ENCODE measurements around the gene PGA5. TPM values are rescaled to one million over a fixed set of nuclear protein-coding genes. Genes with fewer than 3 reads are reported as not detected.
"Not testable (repeated sequence)": the region's sequence is repeated elsewhere in the genome, so short reads cannot be mapped to it uniquely, and the experiment has no call there.

The PGA5 gene
- total RNA-seq, 4 donors from 2014 or later: not detected

- TF ChIP-seq CTCF (IDR thresholded peaks at IDR 0.05) (no peak), POLR2A (IDR thresholded peaks at IDR 0.05) (no peak)
- H3K36me3 ChIP-seq: no peaks in the 10 kb centered on the region
- H3K27me3 ChIP-seq: no peaks in the 10 kb centered on the region
- H3K4me3 ChIP-seq: no peak overlapping the region
- H3K9me3 ChIP-seq: peaks cover 0 to 4% (median 0%) of the 10 kb centered on the region in 4 donors
- no peak for DNase-seq
- no peaks in the 10 kb centered on the region for H3K4me1 ChIP-seq
- no peak overlapping the region for H3K27ac ChIP-seq
Observed at GRCh38 chr11:61198948-61199523, 41.9 kb upstream of the PGA5 start.

- Histone ChIP-seq H3K9me3 (peaks cover 0 to 4% (median 0%) of the 10 kb centered on the region in 4 donors), H3K27ac (no peak overlapping the region), H3K36me3 (no peaks in the 10 kb centered on the region), H3K4me1 (no peaks in the 10 kb centered on the region), H3K4me3 (no peak overlapping the region), H3K27me3 (no peaks in the 10 kb centered on the region)
- TF ChIP-seq CTCF (IDR thresholded peaks at IDR 0.05) (no peak), POLR2A (IDR thresholded peaks at IDR 0.05) (no peak)
- no peak for DNase-seq
Observed at GRCh38 chr11:61201476-61201875, 39.5 kb upstream of the PGA5 start.

GRCh38 chr11:61202950-61203746, 37.8 kb upstream of the PGA5 start, which contains the start of gene PGA3:
PGA3 (plus strand) TSS chr11:61203515; CDS start chr11:61203565, 50 bp downstream.
- H3K4me1 ChIP-seq, H3K27ac ChIP-seq, DNase-seq, H3K36me3 ChIP-seq, H3K4me3 ChIP-seq, H3K9me3 ChIP-seq, H3K27me3 ChIP-seq: not testable (repeated sequence)

- H3K4me3 ChIP-seq, H3K4me1 ChIP-seq, DNase-seq, H3K36me3 ChIP-seq, H3K9me3 ChIP-seq, H3K27ac ChIP-seq, H3K27me3 ChIP-seq: not testable (repeated sequence)
Observed at GRCh38 chr11:61203873-61204272, 37.1 kb upstream of the PGA5 start.

GRCh38 chr11:61204502-61205059, 36.4 kb upstream of the PGA5 start:
- not testable (repeated sequence) for H3K27me3 ChIP-seq, H3K27ac ChIP-seq, H3K9me3 ChIP-seq, DNase-seq, H3K36me3 ChIP-seq, H3K4me3 ChIP-seq, H3K4me1 ChIP-seq

- not testable (repeated sequence) for DNase-seq, H3K4me1 ChIP-seq, H3K27ac ChIP-seq, H3K27me3 ChIP-seq, H3K36me3 ChIP-seq, H3K4me3 ChIP-seq, H3K9me3 ChIP-seq
Observed at GRCh38 chr11:61207636-61208310, 33.2 kb upstream of the PGA5 start.

- not testable (repeated sequence) for H3K9me3 ChIP-seq, H3K27me3 ChIP-seq, DNase-seq, H3K4me3 ChIP-seq, H3K36me3 ChIP-seq, H3K4me1 ChIP-seq, H3K27ac ChIP-seq
Observed at GRCh38 chr11:61210629-61211028, 30.3 kb upstream of the PGA5 start.

GRCh38 chr11:61211327-61211952, 29.5 kb upstream of the PGA5 start:
- not testable (repeated sequence) for H3K27ac ChIP-seq, H3K27me3 ChIP-seq, DNase-seq, H3K4me1 ChIP-seq, H3K4me3 ChIP-seq, H3K9me3 ChIP-seq, H3K36me3 ChIP-seq

GRCh38 chr11:61212202-61212601, 28.8 kb upstream of the PGA5 start:
- DNase-seq, H3K27ac ChIP-seq, H3K4me3 ChIP-seq, H3K9me3 ChIP-seq, H3K36me3 ChIP-seq, H3K27me3 ChIP-seq, H3K4me1 ChIP-seq: not testable (repeated sequence)

GRCh38 chr11:61213711-61214324, 27.2 kb upstream of the PGA5 start:
- not testable (repeated sequence) for H3K27me3 ChIP-seq, H3K4me3 ChIP-seq, H3K27ac ChIP-seq, DNase-seq, H3K9me3 ChIP-seq, H3K36me3 ChIP-seq, H3K4me1 ChIP-seq

GRCh38 chr11:61218306-61218705, 22.7 kb upstream of the PGA5 start:
- DNase-seq, H3K4me3 ChIP-seq, H3K27ac ChIP-seq, H3K4me1 ChIP-seq, H3K9me3 ChIP-seq, H3K36me3 ChIP-seq, H3K27me3 ChIP-seq: not testable (repeated sequence)

GRCh38 chr11:61219016-61219415, 22.0 kb upstream of the PGA5 start:
- H3K4me1 ChIP-seq, H3K36me3 ChIP-seq, H3K4me3 ChIP-seq, H3K9me3 ChIP-seq, DNase-seq, H3K27me3 ChIP-seq, H3K27ac ChIP-seq: not testable (repeated sequence)
